Measurements from ENCODE around the gene SNRNP25.

The SNRNP25 gene

GRCh38 chr16:77807-78443 is 24.3 kb downstream of the SNRNP25 start, which contains the start of gene MPG:
Gene MPG (plus strand): TSS chr16:78225. CDS start chr16:78310, 85 bp downstream.
- TF ChIP-seq, protein P1, sequence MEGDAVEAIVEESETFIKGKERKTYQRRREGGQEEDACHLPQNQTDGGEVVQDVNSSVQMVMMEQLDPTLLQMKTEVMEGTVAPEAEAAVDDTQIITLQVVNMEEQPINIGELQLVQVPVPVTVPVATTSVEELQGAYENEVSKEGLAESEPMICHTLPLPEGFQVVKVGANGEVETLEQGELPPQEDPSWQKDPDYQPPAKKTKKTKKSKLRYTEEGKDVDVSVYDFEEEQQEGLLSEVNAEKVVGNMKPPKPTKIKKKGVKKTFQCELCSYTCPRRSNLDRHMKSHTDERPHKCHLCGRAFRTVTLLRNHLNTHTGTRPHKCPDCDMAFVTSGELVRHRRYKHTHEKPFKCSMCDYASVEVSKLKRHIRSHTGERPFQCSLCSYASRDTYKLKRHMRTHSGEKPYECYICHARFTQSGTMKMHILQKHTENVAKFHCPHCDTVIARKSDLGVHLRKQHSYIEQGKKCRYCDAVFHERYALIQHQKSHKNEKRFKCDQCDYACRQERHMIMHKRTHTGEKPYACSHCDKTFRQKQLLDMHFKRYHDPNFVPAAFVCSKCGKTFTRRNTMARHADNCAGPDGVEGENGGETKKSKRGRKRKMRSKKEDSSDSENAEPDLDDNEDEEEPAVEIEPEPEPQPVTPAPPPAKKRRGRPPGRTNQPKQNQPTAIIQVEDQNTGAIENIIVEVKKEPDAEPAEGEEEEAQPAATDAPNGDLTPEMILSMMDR (IDR thresholded peaks at IDR 0.05; ENCODE audit: borderline replicate concordance, insufficient read depth, low read depth, low read length) = no peak

DNA sequence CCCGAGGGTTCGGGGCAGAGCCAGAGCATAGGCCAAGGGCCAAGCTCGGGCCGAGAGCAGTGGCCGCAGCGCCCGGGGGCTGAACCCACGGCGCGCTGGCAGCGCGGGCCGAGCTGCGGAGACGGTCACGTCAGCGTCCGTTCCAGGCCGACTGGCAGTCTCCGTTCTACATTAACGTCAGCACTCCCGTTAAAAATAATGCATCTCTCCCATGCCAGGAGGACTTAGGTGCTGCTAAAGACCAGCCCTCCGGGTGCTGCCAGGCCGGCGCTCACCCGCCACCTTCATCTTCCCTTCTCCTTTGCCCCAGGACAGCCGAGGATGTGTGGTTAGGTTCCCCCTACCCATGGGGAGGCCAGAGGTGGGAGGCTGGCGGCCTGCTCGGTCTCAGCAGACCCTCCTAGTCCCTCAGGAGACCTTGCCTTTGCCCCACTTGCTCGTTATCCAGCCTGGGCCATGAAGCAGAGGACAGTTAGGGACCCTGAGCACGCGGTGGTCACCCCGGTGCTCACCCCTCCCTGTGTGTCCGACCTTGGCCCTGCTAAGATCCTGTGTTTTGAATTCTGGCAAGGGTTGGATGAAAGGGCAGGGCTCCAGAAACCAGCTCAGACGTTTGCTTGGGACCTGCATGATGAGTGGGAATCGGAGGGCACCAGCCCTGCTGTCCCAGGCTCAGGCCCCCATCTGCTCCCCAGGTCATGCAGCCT is 25.0 kb downstream of the SNRNP25 start:
- H3K4me3 ChIP-seq (ENCODE audit: low read depth, low read length) = peak overlapping the region; percentile 77
- TF ChIP-seq, protein P1 (IDR thresholded peaks at IDR 0.05; ENCODE audit: borderline replicate concordance, insufficient read depth, low read depth, low read length) = no peak

More at GRCh38 chr16:77807-78443, 24.3 kb downstream of the SNRNP25 start, which contains the start of gene MPG:
- peak within 1 kb of the TSS; percentile 77 for H3K4me3 ChIP-seq (ENCODE audit: low read depth, low read length)

GRCh38 chr16:79151-80054 is 25.8 kb downstream of the SNRNP25 start:
- TF ChIP-seq, protein P1 (IDR thresholded peaks at IDR 0.05; ENCODE audit: borderline replicate concordance, insufficient read depth, low read depth, low read length) = no peak
- peak overlapping the region; percentile 77 for H3K4me3 ChIP-seq (ENCODE audit: low read depth, low read length)

DNA sequence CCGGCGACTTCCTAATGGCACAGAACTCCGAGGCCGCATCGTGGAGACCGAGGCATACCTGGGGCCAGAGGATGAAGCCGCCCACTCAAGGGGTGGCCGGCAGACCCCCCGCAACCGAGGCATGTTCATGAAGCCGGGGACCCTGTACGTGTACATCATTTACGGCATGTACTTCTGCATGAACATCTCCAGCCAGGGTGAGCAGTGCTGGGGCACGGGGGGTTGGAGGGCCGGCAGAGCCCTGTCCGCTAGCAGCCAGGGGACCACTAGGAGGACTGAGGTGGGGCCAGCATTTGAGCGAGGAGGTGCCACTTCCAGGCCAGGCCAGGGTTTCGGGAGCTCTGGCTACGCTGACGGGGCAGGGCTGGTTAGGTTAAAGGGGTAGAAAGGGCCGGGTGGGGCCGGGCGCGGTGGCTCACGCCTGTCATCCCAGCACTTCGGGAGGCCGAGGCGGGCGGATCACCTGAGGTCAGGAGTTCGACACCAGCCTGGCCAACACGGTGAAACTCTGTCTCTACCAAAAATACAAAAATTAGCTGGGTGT is 29.5 kb downstream of the SNRNP25 start:
- no peak overlapping the region for H3K4me3 ChIP-seq (ENCODE audit: low read depth, low read length)
- TF ChIP-seq, protein P1 (IDR thresholded peaks at IDR 0.05; ENCODE audit: borderline replicate concordance, insufficient read depth, low read depth, low read length) = no peak

DNA sequence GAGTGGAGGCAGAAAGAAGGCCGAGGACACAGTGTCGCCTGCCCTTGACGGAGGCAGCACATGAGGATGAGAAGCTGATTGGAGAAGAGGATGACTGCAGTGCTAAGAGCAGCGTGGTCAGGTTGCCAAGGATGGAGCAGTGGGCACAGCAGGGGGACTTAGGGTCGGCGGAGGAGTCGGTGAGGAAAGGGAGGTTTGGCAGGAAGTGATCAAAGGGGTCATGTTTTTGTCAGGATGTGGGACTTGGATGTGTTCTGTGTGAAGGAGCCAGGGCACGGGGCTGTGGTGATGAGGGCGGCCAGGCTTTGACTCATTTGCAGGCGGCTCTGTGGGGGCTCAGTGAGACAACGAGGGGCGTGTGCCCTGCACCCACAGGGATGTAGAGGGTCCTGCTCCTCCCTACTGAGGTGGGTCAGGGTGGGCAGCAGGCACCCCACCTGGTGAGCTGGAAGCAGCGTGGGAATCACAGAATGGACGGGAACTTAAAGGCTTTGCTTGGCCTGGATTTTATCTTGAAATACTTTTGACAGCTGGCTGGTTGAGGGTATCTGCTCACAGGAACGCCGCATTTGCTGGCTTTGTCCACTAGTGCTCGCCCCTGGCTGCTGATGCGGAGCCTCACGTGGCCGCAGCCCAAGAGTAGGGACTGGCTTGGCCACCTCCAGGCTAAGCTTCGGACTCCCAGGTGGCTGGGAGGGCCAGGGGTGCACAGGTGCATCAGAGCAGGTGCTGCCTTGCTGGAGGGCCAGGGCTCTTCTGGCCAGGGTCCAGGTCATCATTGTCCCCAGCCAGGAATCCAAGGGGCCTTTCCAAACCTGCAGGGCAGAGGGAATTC is 30.4 kb downstream of the SNRNP25 start:
- TF ChIP-seq, protein P1 (IDR thresholded peaks at IDR 0.05; ENCODE audit: borderline replicate concordance, insufficient read depth, low read depth, low read length) = no peak
- H3K4me3 ChIP-seq (ENCODE audit: low read depth, low read length) = no peak overlapping the region
